Articular chondrocyte of knee joint (primary cell): Measurements from ENCODE around the gene ZNF621. TPM values are rescaled to one million over a fixed set of nuclear protein-coding genes. Genes with fewer than 3 reads are reported as not detected.

Source experiments
- small RNA-seq: library from RNA; depleted of rRNA; stranded (forward); fragments of <200 nt; gene quantifications from one replicate; pipeline ENCODE3, GENCODE V24; 2012
- total RNA-seq: library from RNA; depleted of rRNA; stranded (reverse); fragments of >200 nt; gene quantifications from 2 replicates; pipeline ENCODE4 v1.2.3, GENCODE V29; 2012

The ZNF621 gene
- 29.0 and 29.3 TPM in 2 replicates for total RNA-seq

DNA sequence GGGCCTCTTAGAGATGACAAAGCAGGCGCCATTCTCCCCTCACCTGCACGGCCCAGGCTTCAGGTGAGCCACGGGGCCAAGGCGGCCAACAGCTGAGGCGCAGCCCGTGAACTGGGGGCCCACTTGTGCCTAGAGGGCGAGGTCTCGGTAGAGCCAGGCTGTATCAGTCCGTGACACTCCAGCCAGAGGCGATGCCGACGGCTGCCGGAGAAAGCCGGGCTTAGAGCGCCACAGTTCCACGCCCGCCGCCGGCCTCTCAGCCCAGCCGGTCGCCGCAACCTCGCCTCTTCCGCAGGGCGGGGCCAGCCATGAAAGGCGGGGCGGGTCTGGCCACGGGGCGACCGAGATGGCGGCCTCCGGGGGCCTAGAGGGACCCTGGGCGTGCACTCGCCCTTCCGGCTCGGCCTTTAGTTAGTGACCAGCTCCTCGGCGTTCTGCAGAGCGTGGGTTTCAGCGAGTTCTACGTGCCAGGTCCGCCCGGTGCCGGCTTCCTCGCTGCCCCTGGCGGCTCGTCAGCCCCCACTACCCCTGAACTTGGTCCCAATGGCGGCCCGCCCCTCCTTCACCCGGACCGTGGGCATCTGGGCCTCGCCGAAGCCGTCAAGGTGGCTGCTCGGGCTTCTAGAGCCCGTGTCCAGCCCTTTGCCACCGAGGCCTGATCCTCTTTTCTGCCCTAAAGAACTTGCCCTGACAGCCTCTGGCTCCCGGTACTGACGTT is at the start of gene ZNF621:
ZNF621 (plus strand) TSS at position 393 of the 718 bp plus-strand sequence. CDS start 881 bp downstream, outside the sequence.

DNA sequence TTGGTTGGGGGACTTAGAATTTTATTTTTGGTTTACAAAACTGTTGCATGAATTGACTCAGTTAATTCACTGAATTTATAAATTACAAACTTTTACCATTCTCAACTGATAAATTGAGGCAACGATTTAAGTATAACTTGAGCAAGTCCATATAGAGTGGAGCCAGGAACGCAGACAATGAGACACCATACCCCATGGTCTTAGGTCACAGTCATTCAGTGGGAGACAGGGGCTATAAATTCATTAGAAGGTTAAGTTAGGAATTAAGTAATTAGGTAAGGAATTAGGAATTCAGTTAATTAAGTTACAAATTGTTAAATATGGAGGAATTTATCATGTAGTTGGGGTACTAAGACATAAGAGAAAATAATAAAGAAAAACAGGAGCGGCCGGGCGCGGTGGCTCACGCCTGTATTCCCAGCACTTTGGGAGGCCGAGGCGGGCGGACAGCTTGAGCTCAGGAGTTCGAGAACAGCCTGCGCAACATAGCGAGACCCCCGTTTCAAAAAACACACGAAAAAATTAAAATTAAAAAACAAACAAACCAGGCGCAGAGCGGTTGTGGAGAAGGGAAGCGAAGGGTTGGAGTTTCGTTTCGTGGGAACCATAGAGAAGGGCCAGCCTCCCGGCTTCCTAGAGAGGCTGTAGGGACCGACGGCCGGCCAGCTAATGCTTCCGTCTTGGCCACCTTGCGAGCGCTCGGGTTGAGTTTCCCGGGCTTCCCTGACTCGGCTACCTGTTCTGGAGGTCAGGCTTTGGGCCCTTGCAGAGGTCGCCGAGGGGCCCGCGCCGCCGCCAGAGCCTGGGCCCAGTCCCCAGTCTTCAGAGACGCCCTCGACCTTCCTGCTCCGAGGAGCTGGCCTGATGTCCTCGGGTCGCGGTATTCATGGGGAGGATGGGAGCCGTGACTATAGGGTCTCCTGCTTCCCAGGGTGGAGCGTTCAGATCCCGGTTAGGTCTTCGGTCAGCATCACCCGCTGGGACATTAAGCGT is 48.0 kb upstream of the ZNF621 start, which contains the start of gene ZNF619:
ZNF619 (plus strand) TSS at position 645 of the 993 bp plus-strand sequence. CDS start 858 bp downstream, outside the sequence.

GRCh38 chr3:40505599-40506462 is 18.9 kb upstream of the ZNF621 start, which contains the start of gene ZNF620:
TSS of gene ZNF620 (plus strand) at chr3:40506039. CDS start at chr3:40506353, 314 bp downstream.

Small RNA genes lying within 50 kb of the gene (small RNA-seq; reads per million reads assigned to genes)
- not detected for gene RNU5B-2P

Other genes starting within 250 kb of the ZNF621 start
- 24.4 and 25.7 TPM in 2 replicates for gene EIF1B, start 215.3 kb upstream of the ZNF621 start, total RNA-seq
- 1.4 and 1.7 TPM in 2 replicates for gene ENTPD3, start 137.8 kb upstream of the ZNF621 start, total RNA-seq
- 454 and 461 TPM in 2 replicates for gene RPL14, start 67.6 kb upstream of the ZNF621 start, total RNA-seq
- gene ZNF619, start 47.8 kb upstream of the ZNF621 start, total RNA-seq, result 8.6 and 9.7 TPM in 2 replicates
- 1.2 and 1.6 TPM in 2 replicates for gene ZNF620, start 18.9 kb upstream of the ZNF621 start, total RNA-seq